ENCODE data around the gene COLEC11.

COLEC11 gene

GRCh38 chr2:3598912-3599854 lies 4.3 kb downstream of the COLEC11 start:
- in situ Hi-C loops (cut with MboI; ENCODE audit: low pct_unique_long_range_greater_than_20kb, low sequenced_read_pairs, unreplicated experiment) = no loop called here
- DNase-seq (ENCODE audit: low spot score) = no peak
- TF ChIP-seq, protein P1, sequence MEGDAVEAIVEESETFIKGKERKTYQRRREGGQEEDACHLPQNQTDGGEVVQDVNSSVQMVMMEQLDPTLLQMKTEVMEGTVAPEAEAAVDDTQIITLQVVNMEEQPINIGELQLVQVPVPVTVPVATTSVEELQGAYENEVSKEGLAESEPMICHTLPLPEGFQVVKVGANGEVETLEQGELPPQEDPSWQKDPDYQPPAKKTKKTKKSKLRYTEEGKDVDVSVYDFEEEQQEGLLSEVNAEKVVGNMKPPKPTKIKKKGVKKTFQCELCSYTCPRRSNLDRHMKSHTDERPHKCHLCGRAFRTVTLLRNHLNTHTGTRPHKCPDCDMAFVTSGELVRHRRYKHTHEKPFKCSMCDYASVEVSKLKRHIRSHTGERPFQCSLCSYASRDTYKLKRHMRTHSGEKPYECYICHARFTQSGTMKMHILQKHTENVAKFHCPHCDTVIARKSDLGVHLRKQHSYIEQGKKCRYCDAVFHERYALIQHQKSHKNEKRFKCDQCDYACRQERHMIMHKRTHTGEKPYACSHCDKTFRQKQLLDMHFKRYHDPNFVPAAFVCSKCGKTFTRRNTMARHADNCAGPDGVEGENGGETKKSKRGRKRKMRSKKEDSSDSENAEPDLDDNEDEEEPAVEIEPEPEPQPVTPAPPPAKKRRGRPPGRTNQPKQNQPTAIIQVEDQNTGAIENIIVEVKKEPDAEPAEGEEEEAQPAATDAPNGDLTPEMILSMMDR (IDR thresholded peaks at IDR 0.05; ENCODE audit: extremely low read depth, insufficient read depth, missing control alignments) = no peak

- in situ Hi-C loops (cut with MboI; ENCODE audit: low pct_unique_long_range_greater_than_20kb, low sequenced_read_pairs, unreplicated experiment) = no loop called here
- DNase-seq (ENCODE audit: low spot score) = no peak
- TF ChIP-seq, protein P1 (IDR thresholded peaks at IDR 0.05; ENCODE audit: extremely low read depth, insufficient read depth, missing control alignments) = no peak
Measured at GRCh38 chr2:3600256-3600855, 5.4 kb downstream of the COLEC11 start.

DNA sequence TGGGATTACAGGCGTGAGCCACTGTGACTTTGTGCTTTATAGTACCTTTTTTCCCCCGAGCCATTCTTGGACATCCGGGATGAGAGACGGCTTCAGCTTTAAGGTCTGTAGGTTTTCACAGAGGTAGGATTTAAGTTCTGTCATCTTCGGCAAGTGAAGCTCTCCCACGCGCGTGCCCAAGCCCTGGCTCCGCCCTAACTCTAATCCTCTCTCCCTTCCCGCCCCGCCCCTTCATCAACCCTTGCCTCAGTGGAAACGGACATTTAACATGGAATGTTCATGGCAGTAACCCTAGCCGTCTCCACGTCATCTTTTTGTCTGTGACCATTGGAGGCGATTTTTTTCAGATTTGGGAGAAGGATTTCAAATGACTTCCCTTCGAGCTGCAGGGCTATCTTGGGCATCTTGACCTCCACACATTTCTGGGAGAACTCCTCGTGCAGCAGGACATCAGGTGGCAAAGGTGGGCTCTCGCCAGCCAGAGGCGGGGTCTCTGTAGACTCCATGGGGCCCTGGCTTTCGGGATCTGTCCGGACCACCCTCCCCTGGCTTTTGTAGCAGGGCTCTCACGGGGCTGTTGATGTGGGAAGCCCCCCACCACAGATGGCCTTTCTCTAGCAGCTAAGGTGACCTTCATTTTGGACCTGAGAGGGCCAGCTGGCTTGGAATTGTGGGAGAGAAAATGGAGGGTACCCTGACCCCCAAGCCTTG lies 6.8 kb downstream of the COLEC11 start:
- TF ChIP-seq, protein P1 (IDR thresholded peaks at IDR 0.05; ENCODE audit: extremely low read depth, insufficient read depth, missing control alignments) = no peak
- in situ Hi-C loops (cut with MboI; ENCODE audit: low pct_unique_long_range_greater_than_20kb, low sequenced_read_pairs, unreplicated experiment) = no loop called here
- DNase-seq (ENCODE audit: low spot score) = no peak

- TF ChIP-seq, protein P1 (IDR thresholded peaks at IDR 0.05; ENCODE audit: extremely low read depth, insufficient read depth, missing control alignments) = no peak
- in situ Hi-C loops (cut with MboI; ENCODE audit: low pct_unique_long_range_greater_than_20kb, low sequenced_read_pairs, unreplicated experiment) = no loop called here
- DNase-seq (ENCODE audit: low spot score) = no peak
Measured at GRCh38 chr2:3602553-3603339, 7.8 kb downstream of the COLEC11 start.

DNA sequence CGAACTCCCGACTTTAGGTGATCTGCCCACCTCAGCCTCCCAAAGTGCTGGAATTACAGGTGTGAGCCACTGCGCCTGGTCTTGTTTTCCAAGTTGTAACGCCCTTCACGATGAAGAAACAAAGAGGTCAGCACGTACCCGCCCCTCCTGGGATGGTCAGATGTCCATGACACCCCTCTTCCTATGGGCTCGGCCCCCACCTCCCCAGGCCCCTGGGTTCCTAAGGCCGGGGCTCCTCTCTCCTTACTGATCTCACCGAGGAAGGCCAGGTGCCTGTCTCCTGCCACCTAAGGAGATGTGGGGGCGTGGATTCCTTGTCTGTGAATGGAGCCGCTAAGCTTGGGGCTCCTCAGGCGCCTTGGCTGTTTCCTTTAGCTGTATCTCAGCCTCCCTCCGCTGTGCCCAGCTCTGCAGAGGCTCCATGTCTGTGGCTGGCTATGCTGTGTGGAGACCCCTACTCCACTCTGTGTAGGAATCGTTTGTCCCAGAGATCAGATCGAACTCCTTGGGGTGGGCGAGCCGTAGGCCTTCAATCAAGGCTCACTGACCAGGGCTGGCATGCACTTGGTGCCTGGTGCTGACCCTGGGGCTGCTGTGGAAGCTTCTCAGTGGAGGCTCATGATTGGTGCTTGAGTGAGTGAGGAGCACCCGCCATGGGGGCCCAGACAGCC lies 8.8 kb downstream of the COLEC11 start:
- TF ChIP-seq, protein P1 (IDR thresholded peaks at IDR 0.05; ENCODE audit: extremely low read depth, insufficient read depth, missing control alignments) = no peak
- DNase-seq (ENCODE audit: low spot score) = no peak

More for the DNA sequence above, 8.8 kb downstream of the COLEC11 start:
- in situ Hi-C loops (cut with MboI; ENCODE audit: low pct_unique_long_range_greater_than_20kb, low sequenced_read_pairs, unreplicated experiment) = no loop called here

Measured in GM13977 (cell line).